Measurements from ENCODE around the gene MEX3A.
A peak's percentile ranks its signal among the peaks of the same experiment; 100 is the strongest.
"Not testable (repeated sequence)": the region's sequence is repeated elsewhere in the genome, so short reads cannot be mapped to it uniquely, and the experiment has no call there.

MEX3A gene

GRCh38 chr1:156118177-156118868, 36.1 kb upstream of the MEX3A start:
- no peak for DNase-seq

DNA sequence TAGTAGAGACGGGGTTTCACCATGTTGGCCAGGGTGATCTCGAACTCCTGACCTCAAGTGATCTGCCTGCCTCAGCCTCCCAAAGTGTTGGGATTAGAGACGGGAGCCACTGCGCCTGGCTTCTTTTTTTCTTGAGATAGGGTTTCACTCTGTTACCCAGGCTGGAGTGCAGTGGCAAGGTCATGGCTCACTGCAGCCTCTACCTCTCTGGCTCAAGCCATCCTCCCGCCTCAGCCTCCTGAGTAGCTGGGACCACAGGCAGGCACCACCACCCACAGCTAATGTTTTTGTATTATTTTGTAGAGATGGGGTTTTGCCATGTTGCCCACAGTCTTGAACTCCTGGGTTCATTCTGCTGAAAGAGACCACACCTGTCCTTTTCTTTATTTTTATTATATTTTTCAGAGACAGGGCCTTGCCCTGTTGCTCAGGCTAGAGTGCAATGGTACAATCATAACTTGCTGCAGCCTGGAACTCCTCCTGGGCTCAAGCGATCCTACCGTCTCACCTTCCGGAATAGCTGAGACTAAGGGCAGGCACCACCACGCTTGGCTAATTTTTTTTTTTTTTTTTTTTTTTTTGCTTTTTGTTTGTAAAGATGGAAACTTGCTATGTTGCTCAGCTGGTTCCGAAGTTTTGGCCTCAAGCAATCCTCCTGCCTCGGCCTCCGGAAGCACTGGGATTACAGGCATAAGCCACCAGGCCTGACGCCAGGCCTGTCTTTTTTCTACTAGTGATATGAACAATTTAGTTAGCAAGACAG, 35.3 kb upstream of the MEX3A start:
- DNase-seq: no peak

- DNase-seq: not testable (repeated sequence)
These were observed 34.5 kb upstream of the MEX3A start for GRCh38 chr1:156116731-156117130.

DNA sequence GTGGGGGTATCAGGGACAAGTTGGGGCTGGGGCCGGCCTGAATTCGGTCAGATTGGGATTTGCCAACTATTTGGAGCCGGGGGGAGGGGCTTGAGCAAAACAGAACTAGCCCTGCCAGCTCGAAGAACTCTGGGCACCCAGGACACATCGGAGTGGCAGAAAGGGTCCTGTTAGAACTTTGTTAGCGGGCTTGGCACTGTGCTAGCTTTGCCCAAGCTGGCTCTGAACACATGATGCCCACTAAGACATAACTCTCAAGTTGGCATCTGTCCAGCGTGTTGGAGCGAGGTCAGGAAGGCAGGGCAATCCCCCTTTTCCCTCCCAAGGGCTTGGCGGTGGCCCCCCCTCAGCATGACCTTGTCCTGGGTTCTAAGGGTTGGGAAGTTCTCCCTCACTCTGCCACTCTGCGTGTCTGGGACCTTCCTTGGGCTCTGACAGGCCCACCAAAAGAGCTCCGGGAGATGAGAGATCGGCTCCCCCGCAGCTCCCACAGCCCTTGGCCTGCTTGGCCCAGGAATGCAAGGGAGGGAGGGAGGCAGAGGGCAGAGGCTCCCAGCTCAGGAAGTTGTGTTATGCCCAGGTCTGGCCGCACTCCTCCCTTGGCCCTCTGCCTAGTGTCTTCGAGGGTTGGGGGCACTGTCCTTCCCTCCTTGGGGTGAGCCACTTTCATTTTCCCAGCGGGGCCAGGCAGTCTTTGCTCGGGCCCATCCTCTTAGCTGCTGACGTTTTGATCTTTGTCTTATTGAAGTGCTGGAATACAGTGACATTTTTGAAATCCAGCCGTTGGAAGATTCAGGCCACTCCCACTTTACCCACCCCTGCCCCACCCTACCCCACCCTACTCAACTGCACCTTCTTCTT, 33.5 kb upstream of the MEX3A start:
- peak in 1 of 2 experiments; percentile 9 for DNase-seq

- no peak for DNase-seq
These were observed 32.8 kb upstream of the MEX3A start for GRCh38 chr1:156114919-156115513.

GRCh38 chr1:156114101-156114918, 32.0 kb upstream of the MEX3A start, which contains the start of gene LMNA:
LMNA (plus strand) TSS chr1:156114711; CDS start chr1:156114919, 208 bp downstream.
- peak; percentile 52 to 65 for DNase-seq

GRCh38 chr1:156113282-156113950, 31.2 kb upstream of the MEX3A start:
- DNase-seq: no peak

DNA sequence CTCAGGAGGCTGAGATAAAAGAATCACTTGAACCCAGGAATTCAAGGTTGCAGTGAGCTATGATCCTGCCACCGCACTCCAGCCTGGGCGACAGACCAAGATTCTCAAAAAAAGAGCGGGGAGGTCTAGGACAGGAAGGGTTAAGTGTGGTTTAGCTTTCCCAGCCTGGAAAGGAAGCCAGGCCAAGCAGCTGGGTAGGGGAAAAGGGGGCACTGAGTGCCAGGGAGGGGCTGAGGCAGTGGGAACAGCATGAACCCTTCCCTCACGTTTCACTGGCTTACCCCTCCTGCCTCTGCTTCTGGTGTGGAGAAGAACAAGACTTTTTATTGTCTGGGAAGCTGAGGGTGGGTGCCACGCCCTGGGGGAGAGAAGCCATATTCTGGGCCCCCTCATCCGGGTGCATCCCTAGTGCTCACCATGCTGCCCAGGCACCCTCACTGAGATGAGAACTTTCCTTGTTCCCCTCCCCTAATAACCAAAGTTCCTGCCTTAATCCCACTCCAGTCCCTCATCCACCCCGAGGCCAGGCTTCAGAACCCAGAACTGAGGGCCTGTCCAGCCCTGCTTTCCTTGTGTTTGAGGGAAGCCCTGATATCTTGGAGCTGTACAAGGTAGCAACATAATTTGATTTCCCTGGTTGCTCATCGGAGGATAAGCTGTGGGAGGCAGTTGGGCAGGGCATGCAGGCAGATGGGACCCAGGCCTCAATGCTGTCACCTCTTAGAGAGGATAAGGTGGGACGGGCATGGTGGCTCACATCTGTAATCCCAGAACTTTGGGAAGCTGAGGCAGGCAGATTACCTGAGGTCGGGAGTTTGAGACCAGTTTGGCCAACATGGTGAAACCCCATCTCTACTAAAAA, 30.2 kb upstream of the MEX3A start:
- no peak for DNase-seq

- DNase-seq: no peak
These were observed 29.2 kb upstream of the MEX3A start for GRCh38 chr1:156111355-156111962.

GRCh38 chr1:156110252-156110651, 28.0 kb upstream of the MEX3A start:
- no peak for DNase-seq

DNA sequence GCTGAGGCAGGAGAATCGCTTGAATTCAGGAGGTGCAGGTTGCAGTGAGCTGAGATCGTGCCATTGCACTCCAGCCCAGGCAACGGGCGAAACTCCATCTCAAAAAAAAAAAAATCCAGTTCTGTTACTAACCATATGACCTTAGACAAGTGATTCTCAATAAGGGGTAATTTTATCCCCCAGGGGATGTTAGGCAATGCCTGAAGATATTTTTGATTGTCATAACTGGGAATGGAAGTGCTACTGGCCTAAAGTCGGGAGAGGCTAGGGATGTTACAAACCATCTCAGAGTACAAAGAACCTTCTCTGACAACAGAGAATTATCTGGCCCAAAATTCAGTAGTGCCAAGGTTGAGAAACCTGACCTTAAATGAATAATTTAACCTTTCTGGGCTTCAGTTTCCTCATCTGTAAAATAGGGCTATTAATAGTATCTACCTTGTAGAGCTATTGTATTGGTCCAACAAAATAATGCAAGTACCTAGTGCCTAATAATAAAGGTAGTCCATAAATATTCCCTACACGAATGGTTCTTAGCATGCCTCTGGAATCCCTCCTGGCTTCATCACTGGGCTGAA, 26.5 kb upstream of the MEX3A start:
- no peak for DNase-seq

DNA sequence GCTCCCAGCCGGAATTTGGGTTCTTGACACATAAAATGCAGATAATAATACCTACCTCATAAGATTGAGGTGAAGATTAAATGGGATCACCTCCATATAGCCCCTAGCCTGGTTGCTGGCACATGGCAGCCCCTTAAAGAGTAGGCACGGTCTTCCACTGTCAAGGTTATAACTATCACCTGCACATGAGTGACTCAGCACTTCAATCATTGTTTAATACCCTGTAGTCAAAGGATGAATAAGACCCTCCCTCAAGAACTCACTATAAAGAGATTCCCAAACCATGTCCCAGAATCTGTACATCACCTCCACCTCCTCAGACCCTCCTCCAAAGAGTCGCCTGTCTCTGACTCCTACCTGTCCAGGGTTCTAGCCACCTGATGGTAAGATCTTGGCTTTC, 25.8 kb upstream of the MEX3A start:
- no peak for DNase-seq

- no peak for DNase-seq
These were observed 24.6 kb upstream of the MEX3A start for GRCh38 chr1:156106624-156107488.

DNA sequence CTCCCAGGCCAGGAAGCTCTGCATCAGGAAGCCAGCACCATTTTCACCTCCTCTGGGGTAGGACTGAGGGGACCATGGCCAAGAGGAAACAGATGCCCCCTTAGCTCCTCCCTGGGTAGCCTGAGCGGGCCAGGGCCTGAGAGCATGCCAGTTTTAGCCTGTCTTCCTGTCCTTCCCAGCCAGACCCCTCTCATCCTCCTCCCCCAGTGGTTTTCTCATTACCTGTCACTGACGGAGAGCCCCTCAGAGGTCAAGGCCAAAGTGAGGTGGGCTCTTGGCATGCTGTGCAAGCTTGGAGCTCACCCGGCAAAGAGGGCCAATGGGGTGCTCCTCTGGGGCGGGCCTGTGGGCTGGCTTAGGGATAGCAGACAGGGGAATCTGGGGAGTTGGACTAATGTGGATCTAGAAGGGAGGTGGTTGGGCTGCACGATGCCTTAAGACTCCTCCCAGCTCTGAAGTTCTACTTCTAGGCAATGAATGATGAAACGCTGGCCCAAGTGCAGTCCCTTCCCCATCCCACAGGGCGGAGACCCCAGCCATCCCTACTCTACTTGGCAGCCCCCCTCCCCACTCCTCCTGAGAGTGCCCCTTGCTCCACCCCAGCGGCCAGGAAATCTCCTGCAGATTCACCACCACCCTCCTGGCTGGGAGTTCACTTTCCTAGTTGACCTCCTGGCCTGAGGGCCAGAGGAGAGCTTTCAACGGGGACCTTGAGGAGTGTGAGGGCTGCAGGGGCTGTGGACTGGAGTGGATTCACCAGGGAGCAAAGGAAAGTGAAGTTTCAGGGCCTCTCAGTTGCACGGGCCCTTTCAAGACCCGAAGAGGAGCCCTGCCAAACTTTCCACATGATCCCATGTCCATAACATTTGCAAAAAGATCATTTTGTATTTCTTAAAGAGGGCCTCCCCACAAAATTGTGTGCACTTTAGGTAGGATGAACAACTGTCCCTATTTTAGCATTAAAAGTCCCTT, 22.9 kb upstream of the MEX3A start:
- no peak for DNase-seq

DNA sequence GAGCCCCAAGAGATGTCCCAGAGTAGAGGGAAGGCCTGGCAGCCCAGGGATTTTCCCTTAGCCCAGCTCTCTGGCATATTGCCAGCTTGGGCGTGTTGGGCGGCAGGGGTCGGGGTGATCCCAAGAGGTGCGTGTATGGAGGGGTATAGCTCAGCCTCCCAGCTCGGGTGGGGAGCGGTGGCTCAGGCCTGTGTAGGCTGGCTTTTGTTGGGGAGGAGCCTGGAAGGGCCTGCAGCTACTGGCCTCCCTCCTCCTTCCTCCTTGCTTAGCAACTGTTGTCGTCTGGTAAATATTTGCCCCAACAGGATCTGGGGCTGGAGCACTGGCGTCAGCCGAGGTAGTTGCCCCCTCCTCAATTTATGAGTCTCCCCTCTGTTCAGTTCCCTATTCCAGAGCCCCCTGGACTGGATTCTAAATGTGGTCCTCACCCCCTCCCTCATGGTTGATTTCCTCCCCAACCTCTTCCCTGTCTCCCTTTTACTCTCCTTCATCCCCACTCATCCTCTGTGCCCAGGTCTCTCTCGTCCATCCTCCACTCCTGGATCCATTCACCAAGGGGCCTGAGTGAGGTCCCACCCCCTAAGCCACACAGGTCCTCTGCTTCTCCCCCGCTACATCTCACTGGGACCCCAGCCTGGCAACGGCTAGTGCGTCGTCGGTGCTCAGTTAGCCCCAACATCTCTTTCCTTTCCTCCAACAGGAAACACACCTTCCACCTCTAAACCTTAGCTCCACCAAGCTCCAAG, 22.0 kb upstream of the MEX3A start:
- peak; percentile 36 to 37 for DNase-seq

- DNase-seq: no peak
These were observed 21.3 kb upstream of the MEX3A start for GRCh38 chr1:156103521-156103947.
